Measurements from ENCODE around the gene CC2D2A.

CC2D2A gene

GRCh38 chr4:15481961-15482745 lies 12.5 kb downstream of the CC2D2A start:
- H3K27ac ChIP-seq (ENCODE audit: insufficient read depth in 1 of 2, low read depth in 1 of 2, low read length in 2 of 2, poor library complexity in 1 of 2, severe bottlenecking in 2 of 2) = no peak overlapping the region
- no peaks in the 10 kb centered on the region for H3K4me1 ChIP-seq (ENCODE audit: control extremely low read depth in 1 of 4, control insufficient read depth in 4 of 4, insufficient read depth in 4 of 4, low read length in 3 of 4)
- no peaks in the 10 kb centered on the region for H3K27me3 ChIP-seq (replicated peaks in 2 of 5; ENCODE audit: control insufficient read depth in 4 of 5, insufficient read depth in 5 of 5, low read length in 4 of 5)
- H3K4me3 ChIP-seq (ENCODE audit: control insufficient read depth in 1 of 7, extremely low read depth in 1 of 7, insufficient read depth in 4 of 7, low read depth in 2 of 7, low read length in 6 of 7) = no peak overlapping the region
- H3K9me3 ChIP-seq (ENCODE audit: control extremely low read depth in 1 of 5, control insufficient read depth in 4 of 5, insufficient read depth in 2 of 5, low read depth in 1 of 5, low read length in 4 of 5) = peaks cover 0 to 5% (median 0%) of the 10 kb centered on the region in 5 experiments
- H3K36me3 ChIP-seq (ENCODE audit: control insufficient read depth in 4 of 4, insufficient read depth in 4 of 4, low read length in 3 of 4) = no peaks in the 10 kb centered on the region
- WGBS (ENCODE audit: insufficient coverage) = 100% methylated on average over 1 of the region's 2 CpGs
- DNase-seq = no peak
- POLR2A ChIA-PET = no interaction called here
- CTCF ChIA-PET = no interaction called here

DNA sequence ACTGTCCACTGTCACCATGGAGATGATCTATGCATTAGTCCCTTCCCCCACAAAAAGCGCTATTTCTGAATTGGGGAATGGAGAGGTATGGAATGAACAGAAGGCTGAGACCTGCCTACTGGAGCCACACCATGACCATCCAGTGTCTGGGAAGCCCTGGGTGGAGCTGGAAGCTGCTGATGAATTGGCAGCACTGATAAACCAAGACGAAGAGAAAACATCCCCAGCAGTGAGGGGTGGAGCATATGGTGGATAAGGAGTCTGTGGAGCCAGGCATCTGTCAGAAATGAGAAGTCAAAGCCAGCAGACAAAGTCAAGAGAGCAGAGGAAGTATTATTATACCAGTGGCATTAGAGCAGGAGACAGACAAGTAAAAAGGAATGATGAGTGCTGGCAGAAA lies 13.2 kb downstream of the CC2D2A start:
- no peak for DNase-seq
- no peak overlapping the region for H3K4me3 ChIP-seq (ENCODE audit: control insufficient read depth in 1 of 7, extremely low read depth in 1 of 7, insufficient read depth in 4 of 7, low read depth in 2 of 7, low read length in 6 of 7)
- H3K36me3 ChIP-seq (ENCODE audit: control insufficient read depth in 4 of 4, insufficient read depth in 4 of 4, low read length in 3 of 4) = no peaks in the 10 kb centered on the region
- 86% methylated on average over 2 of the region's 2 CpGs for WGBS (ENCODE audit: insufficient coverage)
- ChIA-PET CTCF (no interaction called here), POLR2A (no interaction called here)
- H3K9me3 ChIP-seq (ENCODE audit: control extremely low read depth in 1 of 5, control insufficient read depth in 4 of 5, insufficient read depth in 2 of 5, low read depth in 1 of 5, low read length in 4 of 5) = peaks cover 0 to 5% (median 0%) of the 10 kb centered on the region in 5 experiments
- no peaks in the 10 kb centered on the region for H3K4me1 ChIP-seq (ENCODE audit: control extremely low read depth in 1 of 4, control insufficient read depth in 4 of 4, insufficient read depth in 4 of 4, low read length in 3 of 4)
- no peak overlapping the region for H3K27ac ChIP-seq (ENCODE audit: insufficient read depth in 1 of 2, low read depth in 1 of 2, low read length in 2 of 2, poor library complexity in 1 of 2, severe bottlenecking in 2 of 2)
- no peaks in the 10 kb centered on the region for H3K27me3 ChIP-seq (replicated peaks in 2 of 5; ENCODE audit: control insufficient read depth in 4 of 5, insufficient read depth in 5 of 5, low read length in 4 of 5)

- no peaks in the 10 kb centered on the region for H3K27me3 ChIP-seq (replicated peaks in 2 of 5; ENCODE audit: control insufficient read depth in 4 of 5, insufficient read depth in 5 of 5, low read length in 4 of 5)
- no peak for DNase-seq
- POLR2A ChIA-PET = no interaction called here
- H3K9me3 ChIP-seq (ENCODE audit: control extremely low read depth in 1 of 5, control insufficient read depth in 4 of 5, insufficient read depth in 2 of 5, low read depth in 1 of 5, low read length in 4 of 5) = peaks cover 0 to 13% (median 0%) of the 10 kb centered on the region in 5 experiments
- H3K36me3 ChIP-seq (ENCODE audit: control insufficient read depth in 4 of 4, insufficient read depth in 4 of 4, low read length in 3 of 4) = no peaks in the 10 kb centered on the region
- CTCF ChIA-PET = interaction anchor here (1.5 kb wide), 1 partner anchor 8 kb away, joined by 4 read pairs; no protein-coding TSS in a partner anchor
- no peak overlapping the region for H3K4me3 ChIP-seq (ENCODE audit: control insufficient read depth in 1 of 7, extremely low read depth in 1 of 7, insufficient read depth in 4 of 7, low read depth in 2 of 7, low read length in 6 of 7)
- H3K4me1 ChIP-seq (ENCODE audit: control extremely low read depth in 1 of 4, control insufficient read depth in 4 of 4, insufficient read depth in 4 of 4, low read length in 3 of 4) = no peaks in the 10 kb centered on the region
- H3K27ac ChIP-seq (ENCODE audit: insufficient read depth in 1 of 2, low read depth in 1 of 2, low read length in 2 of 2, poor library complexity in 1 of 2, severe bottlenecking in 2 of 2) = no peak overlapping the region
These were observed 18.5 kb downstream of the CC2D2A start for GRCh38 chr4:15488136-15488535.

GRCh38 chr4:15488658-15489470 lies 19.2 kb downstream of the CC2D2A start:
- H3K27me3 ChIP-seq (replicated peaks in 2 of 5; ENCODE audit: control insufficient read depth in 4 of 5, insufficient read depth in 5 of 5, low read length in 4 of 5) = no peaks in the 10 kb centered on the region
- no peaks in the 10 kb centered on the region for H3K4me1 ChIP-seq (ENCODE audit: control extremely low read depth in 1 of 4, control insufficient read depth in 4 of 4, insufficient read depth in 4 of 4, low read length in 3 of 4)
- no peak overlapping the region for H3K27ac ChIP-seq (ENCODE audit: insufficient read depth in 1 of 2, low read depth in 1 of 2, low read length in 2 of 2, poor library complexity in 1 of 2, severe bottlenecking in 2 of 2)
- H3K4me3 ChIP-seq (ENCODE audit: control insufficient read depth in 1 of 7, extremely low read depth in 1 of 7, insufficient read depth in 4 of 7, low read depth in 2 of 7, low read length in 6 of 7) = no peak overlapping the region
- H3K36me3 ChIP-seq (ENCODE audit: control insufficient read depth in 4 of 4, insufficient read depth in 4 of 4, low read length in 3 of 4) = no peaks in the 10 kb centered on the region
- 100% methylated on average over 2 of the region's 6 CpGs for WGBS (ENCODE audit: insufficient coverage)
- DNase-seq = no peak
- POLR2A ChIA-PET = no interaction called here
- CTCF ChIA-PET = interaction anchor here (1.5 kb wide), 1 partner anchor 9 kb away, joined by 4 read pairs; no protein-coding TSS in a partner anchor
- H3K9me3 ChIP-seq (ENCODE audit: control extremely low read depth in 1 of 5, control insufficient read depth in 4 of 5, insufficient read depth in 2 of 5, low read depth in 1 of 5, low read length in 4 of 5) = peaks cover 0 to 13% (median 0%) of the 10 kb centered on the region in 5 experiments

DNA sequence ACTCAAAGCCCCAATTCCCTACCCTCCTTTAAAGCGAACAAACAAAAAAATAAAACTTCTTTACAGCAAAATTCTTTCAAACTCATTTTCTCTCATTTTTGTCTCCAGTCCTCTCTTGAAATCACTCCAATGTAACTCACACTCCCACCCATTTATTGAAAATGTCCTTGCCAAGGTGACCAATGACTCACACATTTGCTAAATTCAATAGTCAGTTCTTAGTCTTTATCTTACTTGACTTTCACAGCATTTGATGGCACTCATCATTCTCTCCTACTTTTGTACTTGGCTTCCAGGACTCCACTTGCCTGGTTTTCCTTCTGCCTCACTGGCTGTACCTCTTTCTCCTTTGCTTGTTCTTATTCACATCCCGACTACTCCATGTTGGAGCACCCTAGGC lies 19.9 kb downstream of the CC2D2A start:
- Histone ChIP-seq H3K9me3 (ENCODE audit: control extremely low read depth in 1 of 5, control insufficient read depth in 4 of 5, insufficient read depth in 2 of 5, low read depth in 1 of 5, low read length in 4 of 5) (peaks cover 0 to 13% (median 0%) of the 10 kb centered on the region in 5 experiments), H3K4me1 (ENCODE audit: control extremely low read depth in 1 of 4, control insufficient read depth in 4 of 4, insufficient read depth in 4 of 4, low read length in 3 of 4) (no peaks in the 10 kb centered on the region), H3K27ac (ENCODE audit: insufficient read depth in 1 of 2, low read depth in 1 of 2, low read length in 2 of 2, poor library complexity in 1 of 2, severe bottlenecking in 2 of 2) (no peak overlapping the region), H3K4me3 (ENCODE audit: control insufficient read depth in 1 of 7, extremely low read depth in 1 of 7, insufficient read depth in 4 of 7, low read depth in 2 of 7, low read length in 6 of 7) (no peak overlapping the region), H3K36me3 (ENCODE audit: control insufficient read depth in 4 of 4, insufficient read depth in 4 of 4, low read length in 3 of 4) (no peaks in the 10 kb centered on the region), H3K27me3 (replicated peaks in 2 of 5; ENCODE audit: control insufficient read depth in 4 of 5, insufficient read depth in 5 of 5, low read length in 4 of 5) (no peaks in the 10 kb centered on the region)
- no peak for DNase-seq
- 100% methylated on average over 1 of the region's 2 CpGs for WGBS (ENCODE audit: insufficient coverage)
- ChIA-PET POLR2A (no interaction called here), CTCF (no interaction called here)

DNA sequence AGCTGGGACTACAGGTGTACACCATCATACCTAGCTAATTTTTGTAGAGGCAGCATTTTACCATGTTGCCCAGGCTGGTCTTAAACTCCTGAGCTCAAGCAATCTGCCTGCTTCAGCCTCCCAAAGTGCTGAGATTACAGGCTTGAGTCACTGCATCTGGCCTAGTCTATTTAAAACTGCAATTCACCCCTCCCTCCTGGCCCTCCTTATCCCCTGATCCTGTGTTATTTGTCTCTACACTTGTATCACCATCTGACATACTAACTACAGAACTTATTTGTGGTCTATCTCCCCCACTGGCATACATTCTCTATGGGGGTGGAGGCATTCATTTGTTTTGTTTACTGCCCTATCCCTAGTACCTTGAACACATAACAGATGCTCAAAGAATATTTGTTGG lies 23.7 kb downstream of the CC2D2A start:
- Histone ChIP-seq H3K9me3 (ENCODE audit: control extremely low read depth in 1 of 5, control insufficient read depth in 4 of 5, insufficient read depth in 2 of 5, low read depth in 1 of 5, low read length in 4 of 5) (peaks cover 0 to 12% (median 0%) of the 10 kb centered on the region in 5 experiments), H3K27me3 (replicated peaks in 2 of 5; ENCODE audit: control insufficient read depth in 4 of 5, insufficient read depth in 5 of 5, low read length in 4 of 5) (no peaks in the 10 kb centered on the region), H3K4me3 (ENCODE audit: control insufficient read depth in 1 of 7, extremely low read depth in 1 of 7, insufficient read depth in 4 of 7, low read depth in 2 of 7, low read length in 6 of 7) (no peak overlapping the region), H3K36me3 (ENCODE audit: control insufficient read depth in 4 of 4, insufficient read depth in 4 of 4, low read length in 3 of 4) (no peaks in the 10 kb centered on the region), H3K4me1 (ENCODE audit: control extremely low read depth in 1 of 4, control insufficient read depth in 4 of 4, insufficient read depth in 4 of 4, low read length in 3 of 4) (no peaks in the 10 kb centered on the region), H3K27ac (ENCODE audit: insufficient read depth in 1 of 2, low read depth in 1 of 2, low read length in 2 of 2, poor library complexity in 1 of 2, severe bottlenecking in 2 of 2) (no peak overlapping the region)
- POLR2A ChIA-PET = no interaction called here
- CTCF ChIA-PET = no interaction called here
- DNase-seq = no peak

DNA sequence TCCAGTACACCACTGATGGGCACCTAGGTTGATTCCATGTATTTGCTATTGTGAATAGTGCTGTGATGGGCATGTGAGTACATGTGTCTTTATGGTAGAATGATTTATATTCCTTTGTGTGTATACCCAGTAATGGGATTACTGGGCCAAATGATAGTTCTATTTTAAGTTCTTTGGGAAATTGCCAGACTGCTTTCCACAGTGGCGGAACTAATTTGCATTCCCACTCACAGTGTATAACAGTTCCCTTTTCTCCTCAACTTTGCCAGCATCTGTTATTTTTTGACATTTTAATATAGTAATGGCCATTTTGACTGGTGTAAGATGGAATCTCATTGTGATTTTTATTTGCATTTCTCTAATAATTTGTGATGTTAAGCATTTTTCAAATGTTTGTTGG lies 25.9 kb downstream of the CC2D2A start:
- no peak for DNase-seq
- no peaks in the 10 kb centered on the region for H3K27me3 ChIP-seq (replicated peaks in 2 of 5; ENCODE audit: control insufficient read depth in 4 of 5, insufficient read depth in 5 of 5, low read length in 4 of 5)

More for the DNA sequence above, 25.9 kb downstream of the CC2D2A start:
- H3K9me3 ChIP-seq (ENCODE audit: control extremely low read depth in 1 of 5, control insufficient read depth in 4 of 5, insufficient read depth in 2 of 5, low read depth in 1 of 5, low read length in 4 of 5) = peaks cover 0 to 6% (median 0%) of the 10 kb centered on the region in 5 experiments
- H3K4me3 ChIP-seq (ENCODE audit: control insufficient read depth in 1 of 7, extremely low read depth in 1 of 7, insufficient read depth in 4 of 7, low read depth in 2 of 7, low read length in 6 of 7) = no peak overlapping the region
- no CpG with 5 or more reads among the region's 1 CpG for WGBS (ENCODE audit: insufficient coverage)
- ChIA-PET POLR2A (no interaction called here), CTCF (no interaction called here)
- no peaks in the 10 kb centered on the region for H3K36me3 ChIP-seq (ENCODE audit: control insufficient read depth in 4 of 4, insufficient read depth in 4 of 4, low read length in 3 of 4)
- H3K27ac ChIP-seq (ENCODE audit: insufficient read depth in 1 of 2, low read depth in 1 of 2, low read length in 2 of 2, poor library complexity in 1 of 2, severe bottlenecking in 2 of 2) = no peak overlapping the region
- no peaks in the 10 kb centered on the region for H3K4me1 ChIP-seq (ENCODE audit: control extremely low read depth in 1 of 4, control insufficient read depth in 4 of 4, insufficient read depth in 4 of 4, low read length in 3 of 4)

Measured in common myeloid progenitor, CD34-positive (primary cell).